Measurements from ENCODE around the gene GSG1L. TPM values are rescaled to one million over a fixed set of nuclear protein-coding genes. Genes with fewer than 3 reads are reported as not detected.

GSG1L gene
- total RNA-seq, 1 donor, result not detected

DNA sequence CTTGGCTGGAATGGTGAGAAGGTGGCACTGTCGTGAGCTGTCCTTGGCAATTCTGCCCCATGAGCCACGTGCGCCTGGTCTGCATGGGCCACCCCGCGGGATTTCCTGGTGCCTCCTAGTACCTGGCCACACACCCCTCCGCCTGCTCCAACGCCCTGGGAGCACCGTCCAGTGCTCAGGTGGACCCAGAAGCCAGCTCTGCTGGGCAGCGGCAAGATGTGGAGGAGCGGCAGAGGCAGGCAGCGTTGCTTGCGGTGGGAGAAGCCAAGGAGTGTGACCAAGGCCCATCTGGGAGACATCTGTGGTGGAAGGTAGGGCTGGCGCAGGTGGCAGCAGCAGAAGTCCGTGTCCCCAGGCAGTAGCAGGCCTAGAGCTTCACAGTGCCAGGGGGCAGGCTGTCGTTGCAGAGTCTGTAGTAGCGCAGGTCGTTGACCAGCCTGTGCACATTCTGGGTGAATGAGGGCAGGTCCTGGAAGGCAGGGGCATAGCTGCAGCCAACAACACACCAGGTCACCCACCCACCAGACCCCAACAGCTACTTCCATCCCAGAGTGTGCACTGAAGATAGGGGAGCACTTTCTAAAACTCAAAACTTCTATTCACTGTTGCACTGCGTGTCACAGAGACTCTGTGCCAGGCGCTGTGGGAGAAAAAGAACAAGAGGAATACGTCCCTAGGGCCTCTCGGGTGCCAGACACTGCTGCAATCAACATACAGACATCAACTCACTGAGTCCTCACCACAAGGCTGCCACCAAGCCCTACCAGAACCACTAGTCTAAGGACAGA lies 34.9 kb upstream of the GSG1L start:
- H3K9me3 ChIP-seq (ENCODE audit: low read depth, low read length), result no peaks in the 10 kb centered on the region
- TF ChIP-seq, protein P1, sequence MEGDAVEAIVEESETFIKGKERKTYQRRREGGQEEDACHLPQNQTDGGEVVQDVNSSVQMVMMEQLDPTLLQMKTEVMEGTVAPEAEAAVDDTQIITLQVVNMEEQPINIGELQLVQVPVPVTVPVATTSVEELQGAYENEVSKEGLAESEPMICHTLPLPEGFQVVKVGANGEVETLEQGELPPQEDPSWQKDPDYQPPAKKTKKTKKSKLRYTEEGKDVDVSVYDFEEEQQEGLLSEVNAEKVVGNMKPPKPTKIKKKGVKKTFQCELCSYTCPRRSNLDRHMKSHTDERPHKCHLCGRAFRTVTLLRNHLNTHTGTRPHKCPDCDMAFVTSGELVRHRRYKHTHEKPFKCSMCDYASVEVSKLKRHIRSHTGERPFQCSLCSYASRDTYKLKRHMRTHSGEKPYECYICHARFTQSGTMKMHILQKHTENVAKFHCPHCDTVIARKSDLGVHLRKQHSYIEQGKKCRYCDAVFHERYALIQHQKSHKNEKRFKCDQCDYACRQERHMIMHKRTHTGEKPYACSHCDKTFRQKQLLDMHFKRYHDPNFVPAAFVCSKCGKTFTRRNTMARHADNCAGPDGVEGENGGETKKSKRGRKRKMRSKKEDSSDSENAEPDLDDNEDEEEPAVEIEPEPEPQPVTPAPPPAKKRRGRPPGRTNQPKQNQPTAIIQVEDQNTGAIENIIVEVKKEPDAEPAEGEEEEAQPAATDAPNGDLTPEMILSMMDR (IDR thresholded peaks at IDR 0.05; ENCODE audit: extremely low read depth, low read depth, low read length), result no peak
- H3K36me3 ChIP-seq (ENCODE audit: insufficient read depth, low read length), result peaks cover 63% of the 10 kb centered on the region
- peaks cover 8% of the 10 kb centered on the region for H3K79me2 ChIP-seq (ENCODE audit: insufficient read depth, low read length)
- no peak overlapping the region for H3K4me2 ChIP-seq (ENCODE audit: insufficient read depth, low read length)
- no peak overlapping the region for H2AFZ ChIP-seq (ENCODE audit: low read length)
- H4K20me1 ChIP-seq (ENCODE audit: insufficient read depth, low read length), result peaks cover 18% of the 10 kb centered on the region
- H3K27me3 ChIP-seq (ENCODE audit: insufficient read depth, low read length), result no peaks in the 10 kb centered on the region
- DNase-seq (ENCODE audit: insufficient read length, low spot score, missing footprints), result peak; percentile 54
- H3K27ac ChIP-seq (ENCODE audit: low read depth, low read length), result no peak overlapping the region
- H3K4me3 ChIP-seq (ENCODE audit: insufficient read depth, low read length), result no peak overlapping the region
- no peaks in the 10 kb centered on the region for H3K4me1 ChIP-seq (ENCODE audit: insufficient read depth, low read length)

DNA sequence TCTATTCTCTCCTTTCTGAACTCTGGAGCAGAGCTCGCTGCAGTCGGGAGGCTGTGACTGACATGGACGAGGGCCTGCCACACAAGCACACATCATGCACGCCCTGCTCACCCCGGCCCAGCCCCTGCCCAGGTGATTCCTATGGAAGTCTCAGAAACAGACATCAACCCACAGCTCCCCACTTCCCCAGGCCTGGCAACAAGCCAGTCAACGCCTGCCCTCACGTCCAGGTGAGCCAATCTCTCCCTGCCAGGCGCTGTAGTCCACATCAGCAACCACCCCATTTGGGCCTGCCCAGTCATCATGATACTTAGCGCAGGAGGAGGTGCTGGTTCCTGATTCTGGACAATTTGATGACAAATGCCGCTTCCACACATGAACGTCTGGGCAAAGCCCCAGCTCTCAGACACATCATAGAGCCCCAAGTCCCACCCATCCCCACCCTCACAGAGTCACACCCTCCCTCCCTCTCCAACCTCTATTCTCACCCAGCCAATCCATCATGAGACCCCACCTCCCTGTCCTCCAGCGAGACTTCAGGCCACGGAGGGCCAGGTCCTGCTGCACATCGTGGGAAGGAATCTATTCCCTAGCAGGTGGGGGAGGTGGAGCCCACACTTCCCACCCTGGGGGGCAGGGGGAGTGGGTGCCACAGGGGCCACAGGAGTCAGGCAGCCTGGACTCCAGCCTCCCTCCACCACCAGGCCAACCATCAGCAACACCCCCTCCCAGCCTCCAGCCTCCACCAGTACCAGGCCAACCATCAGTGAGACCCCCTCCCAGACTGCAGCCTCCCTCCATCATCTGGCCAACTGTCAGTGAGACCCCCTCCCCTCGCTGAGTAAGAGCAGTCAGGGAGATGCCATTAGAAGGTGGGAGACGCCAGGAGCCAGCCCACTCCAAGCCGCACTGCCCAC lies 33.7 kb upstream of the GSG1L start:
- Histone ChIP-seq H3K79me2 (ENCODE audit: insufficient read depth, low read length) (peaks cover 8% of the 10 kb centered on the region), H3K4me3 (ENCODE audit: insufficient read depth, low read length) (no peak overlapping the region), H4K20me1 (ENCODE audit: insufficient read depth, low read length) (peaks cover 15% of the 10 kb centered on the region), H3K27ac (ENCODE audit: low read depth, low read length) (no peak overlapping the region), H2AFZ (ENCODE audit: low read length) (no peak overlapping the region), H3K36me3 (ENCODE audit: insufficient read depth, low read length) (peaks cover 52% of the 10 kb centered on the region), H3K4me2 (ENCODE audit: insufficient read depth, low read length) (no peak overlapping the region), H3K9me3 (ENCODE audit: low read depth, low read length) (no peaks in the 10 kb centered on the region), H3K4me1 (ENCODE audit: insufficient read depth, low read length) (no peaks in the 10 kb centered on the region), H3K27me3 (ENCODE audit: insufficient read depth, low read length) (no peaks in the 10 kb centered on the region)
- peak; percentile 51 for DNase-seq (ENCODE audit: insufficient read length, low spot score, missing footprints)
- TF ChIP-seq, protein P1 (IDR thresholded peaks at IDR 0.05; ENCODE audit: extremely low read depth, low read depth, low read length), result no peak

DNA sequence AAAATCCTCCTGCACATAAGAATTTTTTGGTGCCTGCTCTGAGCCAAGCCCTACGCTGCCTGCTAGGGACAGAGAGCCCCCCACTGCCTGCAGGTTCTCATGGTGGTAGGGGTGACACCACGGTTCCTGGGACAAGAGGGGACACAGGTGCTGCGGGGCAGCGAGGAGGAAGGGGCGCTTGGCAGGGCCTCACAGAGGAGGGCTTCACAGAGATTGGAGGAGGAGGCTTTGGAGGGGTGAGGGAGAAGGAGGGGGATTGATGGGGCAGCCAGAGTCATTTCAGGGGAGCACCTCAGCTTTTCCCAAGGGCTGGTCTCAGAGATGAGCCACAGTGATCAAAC lies 29.8 kb upstream of the GSG1L start:
- Histone ChIP-seq H3K36me3 (ENCODE audit: insufficient read depth, low read length) (peaks cover 16% of the 10 kb centered on the region), H4K20me1 (ENCODE audit: insufficient read depth, low read length) (peaks cover 20% of the 10 kb centered on the region), H3K27ac (ENCODE audit: low read depth, low read length) (no peak overlapping the region), H3K4me3 (ENCODE audit: insufficient read depth, low read length) (no peak overlapping the region), H3K79me2 (ENCODE audit: insufficient read depth, low read length) (peaks cover 3% of the 10 kb centered on the region), H3K4me1 (ENCODE audit: insufficient read depth, low read length) (peaks cover 6% of the 10 kb centered on the region), H3K27me3 (ENCODE audit: insufficient read depth, low read length) (no peaks in the 10 kb centered on the region), H3K9me3 (ENCODE audit: low read depth, low read length) (no peaks in the 10 kb centered on the region), H3K4me2 (ENCODE audit: insufficient read depth, low read length) (no peak overlapping the region), H2AFZ (ENCODE audit: low read length) (no peak overlapping the region)
- DNase-seq (ENCODE audit: insufficient read length, low spot score, missing footprints), result no peak
- TF ChIP-seq, protein P1 (IDR thresholded peaks at IDR 0.05; ENCODE audit: extremely low read depth, low read depth, low read length), result no peak

All from osteoblast (primary cell).